ENCODE data around the gene WSCD2. TPM values are rescaled to one million over a fixed set of nuclear protein-coding genes. Genes with fewer than 3 reads are reported as not detected.

Gene WSCD2
- total RNA-seq, 1 experiment from 2014 or later = not detected

GRCh38 chr12:108269224-108269623, 140.1 kb downstream of the WSCD2 start:
- DNase-seq (ENCODE audit: unreplicated experiment) = no peak
- BruUV-seq (replicated peaks) = no TSS peak
- Mint-ChIP-seq H3K9me3 (ENCODE audit: unreplicated experiment) (no peaks in the 10 kb centered on the region), H3K27ac (ENCODE audit: low read depth, unreplicated experiment) (no peak overlapping the region), H3K4me3 (ENCODE audit: unreplicated experiment) (no peak overlapping the region), H3K4me1 (ENCODE audit: insufficient read depth, unreplicated experiment) (no peaks in the 10 kb centered on the region), H3K27me3 (ENCODE audit: insufficient read depth, unreplicated experiment) (no peaks in the 10 kb centered on the region), H3K36me3 (ENCODE audit: insufficient read depth, unreplicated experiment) (no peaks in the 10 kb centered on the region)
- CTCF ChIA-PET = interaction anchor here (0.6 kb wide), 1 partner anchor 98 kb away, joined by 3 read pairs; no protein-coding TSS in a partner anchor
- POLR2A ChIA-PET = no interaction called here
- TF ChIP-seq CTCF (IDR thresholded peaks at IDR 0.05; ENCODE audit: unreplicated experiment) = no peak
- intact Hi-C loops (cut with micrococcal nuclease) = no loop called here

- no peaks in the 10 kb centered on the region for H3K36me3 Mint-ChIP-seq (ENCODE audit: insufficient read depth, unreplicated experiment)
- no peaks in the 10 kb centered on the region for H3K9me3 Mint-ChIP-seq (ENCODE audit: unreplicated experiment)
- peak; percentile 50 for DNase-seq (ENCODE audit: unreplicated experiment)
- H3K27ac Mint-ChIP-seq (ENCODE audit: low read depth, unreplicated experiment) = no peak overlapping the region
- H3K4me1 Mint-ChIP-seq (ENCODE audit: insufficient read depth, unreplicated experiment) = no peaks in the 10 kb centered on the region
- TF ChIP-seq CTCF (IDR thresholded peaks at IDR 0.05; ENCODE audit: unreplicated experiment) = no peak
- intact Hi-C loops (cut with micrococcal nuclease) = no loop called here
- ChIA-PET CTCF (interaction anchor here (0.5 to 0.6 kb wide), 3 partner anchors 23 to 764 kb away, joined by 3 to 4 read pairs (median 3); no protein-coding TSS in a partner anchor), POLR2A (no interaction called here)
- H3K27me3 Mint-ChIP-seq (ENCODE audit: insufficient read depth, unreplicated experiment) = no peaks in the 10 kb centered on the region
- no TSS peak for BruUV-seq (replicated peaks)
- no peak overlapping the region for H3K4me3 Mint-ChIP-seq (ENCODE audit: unreplicated experiment)
Observed at GRCh38 chr12:108270035-108270848, 141.2 kb downstream of the WSCD2 start.

DNA sequence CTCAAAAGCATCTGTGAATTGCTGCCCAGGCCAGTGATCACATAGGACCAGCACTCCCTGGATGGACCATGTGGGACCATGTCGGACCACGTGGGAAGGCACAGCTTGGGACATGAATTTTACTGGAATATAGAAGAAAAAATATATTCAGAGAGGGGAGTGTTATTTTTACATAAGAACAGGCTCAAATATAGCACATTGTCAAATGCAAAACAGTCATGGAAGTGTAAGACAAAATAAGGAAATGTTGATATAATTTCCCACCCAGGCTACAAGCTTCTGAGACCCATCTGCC, 141.7 kb downstream of the WSCD2 start:
- Mint-ChIP-seq H3K27ac (ENCODE audit: low read depth, unreplicated experiment) (no peak overlapping the region), H3K36me3 (ENCODE audit: insufficient read depth, unreplicated experiment) (no peaks in the 10 kb centered on the region), H3K4me3 (ENCODE audit: unreplicated experiment) (no peak overlapping the region), H3K9me3 (ENCODE audit: unreplicated experiment) (no peaks in the 10 kb centered on the region), H3K27me3 (ENCODE audit: insufficient read depth, unreplicated experiment) (no peaks in the 10 kb centered on the region), H3K4me1 (ENCODE audit: insufficient read depth, unreplicated experiment) (no peaks in the 10 kb centered on the region)
- no peak for DNase-seq (ENCODE audit: unreplicated experiment)
- no peak for TF ChIP-seq CTCF (IDR thresholded peaks at IDR 0.05; ENCODE audit: unreplicated experiment)
- CTCF ChIA-PET = interaction anchor here (0.5 kb wide), 1 partner anchor 764 kb away, joined by 3 read pairs; no protein-coding TSS in a partner anchor
- POLR2A ChIA-PET = interaction anchor here (0.7 kb wide), 1 partner anchor 802 kb away, joined by 3 read pairs; no protein-coding TSS in a partner anchor
- no TSS peak for BruUV-seq (replicated peaks)
- intact Hi-C loops (cut with micrococcal nuclease) = no loop called here

- Mint-ChIP-seq H3K27me3 (ENCODE audit: insufficient read depth, unreplicated experiment) (no peaks in the 10 kb centered on the region), H3K4me1 (ENCODE audit: insufficient read depth, unreplicated experiment) (no peaks in the 10 kb centered on the region), H3K9me3 (ENCODE audit: unreplicated experiment) (no peaks in the 10 kb centered on the region), H3K36me3 (ENCODE audit: insufficient read depth, unreplicated experiment) (no peaks in the 10 kb centered on the region), H3K4me3 (ENCODE audit: unreplicated experiment) (no peak overlapping the region), H3K27ac (ENCODE audit: low read depth, unreplicated experiment) (no peak overlapping the region)
- BruUV-seq (replicated peaks) = no TSS peak
- ChIA-PET CTCF (no interaction called here), POLR2A (no interaction called here)
- no peak for TF ChIP-seq CTCF (IDR thresholded peaks at IDR 0.05; ENCODE audit: unreplicated experiment)
- peak; percentile 24 for DNase-seq (ENCODE audit: unreplicated experiment)
- intact Hi-C loops (cut with micrococcal nuclease) = no loop called here
Observed at GRCh38 chr12:108271951-108272872, 143.1 kb downstream of the WSCD2 start.

Measured in MCF 10A (cell line).